T47D (cell line): Measurements from ENCODE around the gene KHSRP.

Experiments used
- DNase-seq, 2 experiments: peaks; one replicate each; pipeline versions ENCODE4 v3.0.0 to v3.0.0-alpha.2; 2011 to 2012; ENCODE audit warnings: low read depth in 1 of 2, low spot score in 1 of 2
- JUND ChIP-seq: IDR thresholded peaks from 2 replicates; pipeline ENCODE4 v1.6.1; 2012; ENCODE audit warnings: low read depth
- in situ Hi-C: cut with HindIII; loops from 2 replicates; pipeline ENCODE4 v1.10.0; 2016; ENCODE audit warnings: low sequenced_read_pairs, low pct_unique_long_range_greater_than_20kb

Gene KHSRP, protein sequence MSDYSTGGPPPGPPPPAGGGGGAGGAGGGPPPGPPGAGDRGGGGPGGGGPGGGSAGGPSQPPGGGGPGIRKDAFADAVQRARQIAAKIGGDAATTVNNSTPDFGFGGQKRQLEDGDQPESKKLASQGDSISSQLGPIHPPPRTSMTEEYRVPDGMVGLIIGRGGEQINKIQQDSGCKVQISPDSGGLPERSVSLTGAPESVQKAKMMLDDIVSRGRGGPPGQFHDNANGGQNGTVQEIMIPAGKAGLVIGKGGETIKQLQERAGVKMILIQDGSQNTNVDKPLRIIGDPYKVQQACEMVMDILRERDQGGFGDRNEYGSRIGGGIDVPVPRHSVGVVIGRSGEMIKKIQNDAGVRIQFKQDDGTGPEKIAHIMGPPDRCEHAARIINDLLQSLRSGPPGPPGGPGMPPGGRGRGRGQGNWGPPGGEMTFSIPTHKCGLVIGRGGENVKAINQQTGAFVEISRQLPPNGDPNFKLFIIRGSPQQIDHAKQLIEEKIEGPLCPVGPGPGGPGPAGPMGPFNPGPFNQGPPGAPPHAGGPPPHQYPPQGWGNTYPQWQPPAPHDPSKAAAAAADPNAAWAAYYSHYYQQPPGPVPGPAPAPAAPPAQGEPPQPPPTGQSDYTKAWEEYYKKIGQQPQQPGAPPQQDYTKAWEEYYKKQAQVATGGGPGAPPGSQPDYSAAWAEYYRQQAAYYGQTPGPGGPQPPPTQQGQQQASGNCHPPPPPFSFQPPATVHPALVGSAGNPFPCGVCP

GRCh38 chr19:6424195-6424938 is at the start of gene KHSRP:
Gene KHSRP, minus strand, starts transcription at chr19:6424811. Its CDS starts 110 bp downstream, at chr19:6424701.
- in situ Hi-C loops: no loop called here
- DNase-seq: no peak
- TF ChIP-seq JUND: no peak

DNA sequence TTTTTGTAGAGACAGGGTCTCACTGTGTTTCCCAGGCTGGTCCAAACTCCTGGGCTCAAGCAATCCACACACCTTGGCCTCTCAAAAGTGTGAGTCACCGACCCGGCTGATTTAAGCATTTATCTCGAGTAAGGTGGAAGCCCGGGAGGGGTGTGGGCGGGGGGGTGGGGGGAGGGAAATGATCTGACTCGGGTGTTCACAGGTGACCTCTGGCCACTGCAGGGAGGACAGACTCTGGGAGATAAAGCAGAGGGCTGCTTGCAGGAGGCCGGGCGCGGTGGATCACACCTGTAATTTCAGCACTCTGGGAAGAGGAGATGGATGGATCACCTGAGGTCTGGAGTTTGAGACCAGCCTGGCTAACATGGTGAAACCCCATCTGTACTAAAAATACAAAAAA is 49.0 kb upstream of the KHSRP start:
- in situ Hi-C loops: no loop called here
- no peak for TF ChIP-seq JUND
- DNase-seq: no peak

- in situ Hi-C loops: no loop called here
- no peak for TF ChIP-seq JUND
- peak in 1 of 2 experiments; percentile 25 for DNase-seq
Measured at GRCh38 chr19:6472713-6473112, 48.1 kb upstream of the KHSRP start.

DNA sequence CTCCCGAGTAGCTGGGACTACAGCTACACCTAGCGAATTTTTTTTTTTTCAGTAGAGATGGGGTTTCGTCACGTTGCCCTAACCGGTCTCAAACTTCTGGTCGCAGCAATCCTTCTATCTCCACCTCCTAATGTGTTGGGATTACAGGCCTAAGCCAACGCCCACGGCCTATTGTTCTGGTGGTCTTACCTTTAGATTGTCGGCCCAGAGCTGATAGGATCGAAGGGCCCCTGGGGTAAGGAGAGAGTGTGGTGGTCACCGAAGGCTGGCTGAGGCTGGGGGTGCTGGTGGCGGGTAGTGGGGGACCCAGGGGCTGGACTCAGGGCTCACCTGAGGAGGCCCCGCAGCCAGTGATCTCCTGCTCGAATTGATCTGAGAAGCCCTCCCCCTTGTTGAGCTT is 46.5 kb upstream of the KHSRP start:
- DNase-seq: no peak
- TF ChIP-seq JUND: no peak
- in situ Hi-C loops: no loop called here

- no peak for TF ChIP-seq JUND
- in situ Hi-C loops: no loop called here
- no peak for DNase-seq
Measured at GRCh38 chr19:6470173-6470572, 45.6 kb upstream of the KHSRP start.

- no peak for DNase-seq
- in situ Hi-C loops: no loop called here
- no peak for TF ChIP-seq JUND
Measured at GRCh38 chr19:6467384-6467783, 42.8 kb upstream of the KHSRP start.

GRCh38 chr19:6466526-6467248 is 42.1 kb upstream of the KHSRP start:
- in situ Hi-C loops: no loop called here
- DNase-seq: no peak
- no peak for TF ChIP-seq JUND

DNA sequence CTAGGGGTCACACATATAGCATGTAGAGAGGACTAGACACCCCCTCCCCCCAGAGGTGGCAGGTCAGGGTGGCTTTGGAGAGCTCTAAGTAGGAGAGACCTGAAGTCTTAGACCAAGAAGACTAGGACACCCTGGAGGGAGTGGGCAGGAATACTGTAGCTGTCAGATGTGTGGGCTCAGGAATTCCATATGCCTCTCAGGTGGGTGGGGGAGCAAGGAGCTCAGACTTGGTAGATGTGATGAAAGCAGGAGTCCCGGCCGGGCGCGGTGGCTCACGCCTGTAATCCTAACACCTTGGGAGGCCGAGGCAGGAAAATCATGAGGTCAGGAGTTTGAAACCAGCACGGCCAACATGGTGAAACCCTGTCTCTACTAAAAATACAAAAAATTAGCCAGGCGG is 41.1 kb upstream of the KHSRP start:
- no peak for DNase-seq
- in situ Hi-C loops: no loop called here
- no peak for TF ChIP-seq JUND

- no peak for TF ChIP-seq JUND
- DNase-seq: no peak
- in situ Hi-C loops: no loop called here
Measured at GRCh38 chr19:6465006-6465405, 40.4 kb upstream of the KHSRP start.

GRCh38 chr19:6464070-6464873 is 39.7 kb upstream of the KHSRP start, which contains the start of gene CRB3:
Gene CRB3, plus strand, starts transcription at chr19:6464271. Its CDS starts 431 bp downstream, at chr19:6464702.
- no peak for TF ChIP-seq JUND
- in situ Hi-C loops: no loop called here
- DNase-seq: peak; percentile 93 to 94

DNA sequence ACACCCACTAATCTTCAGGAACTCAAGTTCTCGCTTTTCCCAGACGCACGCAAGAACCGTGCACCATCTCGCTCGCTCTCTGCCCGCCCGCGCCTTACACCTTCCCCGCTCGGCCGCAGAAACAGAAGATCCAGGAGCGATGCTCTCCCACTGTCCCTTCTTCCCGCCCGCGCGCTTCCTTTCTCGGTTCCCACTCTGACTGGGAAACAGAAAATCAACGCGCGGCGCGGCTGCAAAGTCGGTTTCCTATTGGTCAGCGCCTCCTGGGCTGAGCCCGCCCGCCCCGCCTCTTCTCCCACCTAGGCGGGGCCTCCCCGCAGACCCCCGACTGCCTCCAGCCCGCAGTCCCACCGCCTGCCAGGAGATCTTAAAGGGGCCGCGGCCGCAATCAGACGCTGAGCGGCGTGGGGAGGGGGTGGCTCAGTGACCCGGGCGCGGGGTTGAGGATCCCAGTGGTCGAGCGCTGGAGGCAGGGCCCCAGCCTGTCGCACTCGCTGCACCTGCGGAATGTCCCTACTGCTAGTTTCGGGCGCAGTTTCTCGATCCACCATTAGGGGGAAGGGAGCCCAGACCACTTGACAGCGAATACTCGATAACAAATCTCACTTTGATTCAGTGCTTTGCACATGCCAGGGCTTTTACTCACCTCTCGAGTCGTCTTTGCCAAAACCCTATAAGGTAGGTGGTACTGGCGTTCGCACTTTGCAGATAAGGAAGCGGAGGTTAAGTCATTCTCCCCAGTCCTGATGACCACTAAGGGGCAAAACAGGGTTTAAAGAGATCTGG is 35.7 kb upstream of the KHSRP start:
- in situ Hi-C loops: no loop called here
- TF ChIP-seq JUND: no peak
- peak; percentile 85 to 98 for DNase-seq
